Measurements from ENCODE around the gene PHF8. TPM values are rescaled to one million over a fixed set of nuclear protein-coding genes. Genes with fewer than 3 reads are reported as not detected.

The PHF8 gene
- total and polyA plus RNA-seq, 9 of the 15 experiments (the other 6 are each of a cell fraction or from before 2014, with no cell fraction given): 2.5 to 25.7 (median 12.1) TPM

DNA sequence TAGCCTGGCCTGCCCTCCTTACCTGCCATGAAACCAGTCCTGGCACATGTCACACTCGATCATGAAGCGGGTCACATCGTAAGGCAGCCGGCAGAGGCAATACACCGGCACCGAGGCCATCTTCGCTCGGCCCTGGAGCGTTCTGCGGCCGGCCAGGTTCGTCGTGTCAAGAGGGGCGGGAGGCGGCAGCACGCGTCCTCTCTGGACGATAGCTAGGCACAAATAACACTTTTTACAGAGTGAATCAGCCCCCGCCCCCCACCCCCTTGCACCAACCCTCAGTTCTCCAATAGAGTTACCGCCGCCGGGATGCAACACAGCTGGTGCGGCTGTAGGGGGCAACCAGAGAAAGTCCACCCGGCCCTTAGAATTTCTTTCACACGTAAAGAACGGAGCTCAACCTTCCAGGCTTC lies 1.7 kb downstream of the PHF8 start (continued):
- peak; percentile 61 for TF ChIP-seq RBFOX2 (IDR thresholded peaks at IDR 0.05; ENCODE audit: low read depth, low read length)
- TF ChIP-seq ZNF696 (CRISPR knock-in tag; conservative IDR thresholded peaks at IDR 0.05): no peak
- no peak for TF ChIP-seq HNRNPL (IDR thresholded peaks at IDR 0.05; ENCODE audit: low read depth, low read length)
- TF ChIP-seq ZNF408 (CRISPR knock-in tag; IDR thresholded peaks at IDR 0.05; ENCODE audit: low read depth): no peak
- TF ChIP-seq, protein P1, sequence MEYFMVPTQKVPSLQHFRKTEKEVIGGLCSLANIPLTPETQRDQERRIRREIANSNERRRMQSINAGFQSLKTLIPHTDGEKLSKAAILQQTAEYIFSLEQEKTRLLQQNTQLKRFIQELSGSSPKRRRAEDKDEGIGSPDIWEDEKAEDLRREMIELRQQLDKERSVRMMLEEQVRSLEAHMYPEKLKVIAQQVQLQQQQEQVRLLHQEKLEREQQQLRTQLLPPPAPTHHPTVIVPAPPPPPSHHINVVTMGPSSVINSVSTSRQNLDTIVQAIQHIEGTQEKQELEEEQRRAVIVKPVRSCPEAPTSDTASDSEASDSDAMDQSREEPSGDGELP (CRISPR knock-in tag; IDR thresholded peaks at IDR 0.05; ENCODE audit: borderline replicate concordance): peak; percentile 42; the same call in 1 of the 2 replicates
- TF ChIP-seq, protein P2, sequence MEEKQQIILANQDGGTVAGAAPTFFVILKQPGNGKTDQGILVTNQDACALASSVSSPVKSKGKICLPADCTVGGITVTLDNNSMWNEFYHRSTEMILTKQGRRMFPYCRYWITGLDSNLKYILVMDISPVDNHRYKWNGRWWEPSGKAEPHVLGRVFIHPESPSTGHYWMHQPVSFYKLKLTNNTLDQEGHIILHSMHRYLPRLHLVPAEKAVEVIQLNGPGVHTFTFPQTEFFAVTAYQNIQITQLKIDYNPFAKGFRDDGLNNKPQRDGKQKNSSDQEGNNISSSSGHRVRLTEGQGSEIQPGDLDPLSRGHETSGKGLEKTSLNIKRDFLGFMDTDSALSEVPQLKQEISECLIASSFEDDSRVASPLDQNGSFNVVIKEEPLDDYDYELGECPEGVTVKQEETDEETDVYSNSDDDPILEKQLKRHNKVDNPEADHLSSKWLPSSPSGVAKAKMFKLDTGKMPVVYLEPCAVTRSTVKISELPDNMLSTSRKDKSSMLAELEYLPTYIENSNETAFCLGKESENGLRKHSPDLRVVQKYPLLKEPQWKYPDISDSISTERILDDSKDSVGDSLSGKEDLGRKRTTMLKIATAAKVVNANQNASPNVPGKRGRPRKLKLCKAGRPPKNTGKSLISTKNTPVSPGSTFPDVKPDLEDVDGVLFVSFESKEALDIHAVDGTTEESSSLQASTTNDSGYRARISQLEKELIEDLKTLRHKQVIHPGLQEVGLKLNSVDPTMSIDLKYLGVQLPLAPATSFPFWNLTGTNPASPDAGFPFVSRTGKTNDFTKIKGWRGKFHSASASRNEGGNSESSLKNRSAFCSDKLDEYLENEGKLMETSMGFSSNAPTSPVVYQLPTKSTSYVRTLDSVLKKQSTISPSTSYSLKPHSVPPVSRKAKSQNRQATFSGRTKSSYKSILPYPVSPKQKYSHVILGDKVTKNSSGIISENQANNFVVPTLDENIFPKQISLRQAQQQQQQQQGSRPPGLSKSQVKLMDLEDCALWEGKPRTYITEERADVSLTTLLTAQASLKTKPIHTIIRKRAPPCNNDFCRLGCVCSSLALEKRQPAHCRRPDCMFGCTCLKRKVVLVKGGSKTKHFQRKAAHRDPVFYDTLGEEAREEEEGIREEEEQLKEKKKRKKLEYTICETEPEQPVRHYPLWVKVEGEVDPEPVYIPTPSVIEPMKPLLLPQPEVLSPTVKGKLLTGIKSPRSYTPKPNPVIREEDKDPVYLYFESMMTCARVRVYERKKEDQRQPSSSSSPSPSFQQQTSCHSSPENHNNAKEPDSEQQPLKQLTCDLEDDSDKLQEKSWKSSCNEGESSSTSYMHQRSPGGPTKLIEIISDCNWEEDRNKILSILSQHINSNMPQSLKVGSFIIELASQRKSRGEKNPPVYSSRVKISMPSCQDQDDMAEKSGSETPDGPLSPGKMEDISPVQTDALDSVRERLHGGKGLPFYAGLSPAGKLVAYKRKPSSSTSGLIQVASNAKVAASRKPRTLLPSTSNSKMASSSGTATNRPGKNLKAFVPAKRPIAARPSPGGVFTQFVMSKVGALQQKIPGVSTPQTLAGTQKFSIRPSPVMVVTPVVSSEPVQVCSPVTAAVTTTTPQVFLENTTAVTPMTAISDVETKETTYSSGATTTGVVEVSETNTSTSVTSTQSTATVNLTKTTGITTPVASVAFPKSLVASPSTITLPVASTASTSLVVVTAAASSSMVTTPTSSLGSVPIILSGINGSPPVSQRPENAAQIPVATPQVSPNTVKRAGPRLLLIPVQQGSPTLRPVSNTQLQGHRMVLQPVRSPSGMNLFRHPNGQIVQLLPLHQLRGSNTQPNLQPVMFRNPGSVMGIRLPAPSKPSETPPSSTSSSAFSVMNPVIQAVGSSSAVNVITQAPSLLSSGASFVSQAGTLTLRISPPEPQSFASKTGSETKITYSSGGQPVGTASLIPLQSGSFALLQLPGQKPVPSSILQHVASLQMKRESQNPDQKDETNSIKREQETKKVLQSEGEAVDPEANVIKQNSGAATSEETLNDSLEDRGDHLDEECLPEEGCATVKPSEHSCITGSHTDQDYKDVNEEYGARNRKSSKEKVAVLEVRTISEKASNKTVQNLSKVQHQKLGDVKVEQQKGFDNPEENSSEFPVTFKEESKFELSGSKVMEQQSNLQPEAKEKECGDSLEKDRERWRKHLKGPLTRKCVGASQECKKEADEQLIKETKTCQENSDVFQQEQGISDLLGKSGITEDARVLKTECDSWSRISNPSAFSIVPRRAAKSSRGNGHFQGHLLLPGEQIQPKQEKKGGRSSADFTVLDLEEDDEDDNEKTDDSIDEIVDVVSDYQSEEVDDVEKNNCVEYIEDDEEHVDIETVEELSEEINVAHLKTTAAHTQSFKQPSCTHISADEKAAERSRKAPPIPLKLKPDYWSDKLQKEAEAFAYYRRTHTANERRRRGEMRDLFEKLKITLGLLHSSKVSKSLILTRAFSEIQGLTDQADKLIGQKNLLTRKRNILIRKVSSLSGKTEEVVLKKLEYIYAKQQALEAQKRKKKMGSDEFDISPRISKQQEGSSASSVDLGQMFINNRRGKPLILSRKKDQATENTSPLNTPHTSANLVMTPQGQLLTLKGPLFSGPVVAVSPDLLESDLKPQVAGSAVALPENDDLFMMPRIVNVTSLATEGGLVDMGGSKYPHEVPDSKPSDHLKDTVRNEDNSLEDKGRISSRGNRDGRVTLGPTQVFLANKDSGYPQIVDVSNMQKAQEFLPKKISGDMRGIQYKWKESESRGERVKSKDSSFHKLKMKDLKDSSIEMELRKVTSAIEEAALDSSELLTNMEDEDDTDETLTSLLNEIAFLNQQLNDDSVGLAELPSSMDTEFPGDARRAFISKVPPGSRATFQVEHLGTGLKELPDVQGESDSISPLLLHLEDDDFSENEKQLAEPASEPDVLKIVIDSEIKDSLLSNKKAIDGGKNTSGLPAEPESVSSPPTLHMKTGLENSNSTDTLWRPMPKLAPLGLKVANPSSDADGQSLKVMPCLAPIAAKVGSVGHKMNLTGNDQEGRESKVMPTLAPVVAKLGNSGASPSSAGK (IDR thresholded peaks at IDR 0.05): peak; percentile 70
- TF ChIP-seq BRD9 (IDR thresholded peaks at IDR 0.05; ENCODE audit: low read depth, partially characterized antibody): no peak

Data from K562 (cell line).